ENCODE results near the gene MAN1A1. TPM values are rescaled to one million over a fixed set of nuclear protein-coding genes. Genes with fewer than 3 reads are reported as not detected.

MAN1A1 gene
- polyA plus RNA-seq, 1 donor from 2014 or later, result 4.6 TPM

DNA sequence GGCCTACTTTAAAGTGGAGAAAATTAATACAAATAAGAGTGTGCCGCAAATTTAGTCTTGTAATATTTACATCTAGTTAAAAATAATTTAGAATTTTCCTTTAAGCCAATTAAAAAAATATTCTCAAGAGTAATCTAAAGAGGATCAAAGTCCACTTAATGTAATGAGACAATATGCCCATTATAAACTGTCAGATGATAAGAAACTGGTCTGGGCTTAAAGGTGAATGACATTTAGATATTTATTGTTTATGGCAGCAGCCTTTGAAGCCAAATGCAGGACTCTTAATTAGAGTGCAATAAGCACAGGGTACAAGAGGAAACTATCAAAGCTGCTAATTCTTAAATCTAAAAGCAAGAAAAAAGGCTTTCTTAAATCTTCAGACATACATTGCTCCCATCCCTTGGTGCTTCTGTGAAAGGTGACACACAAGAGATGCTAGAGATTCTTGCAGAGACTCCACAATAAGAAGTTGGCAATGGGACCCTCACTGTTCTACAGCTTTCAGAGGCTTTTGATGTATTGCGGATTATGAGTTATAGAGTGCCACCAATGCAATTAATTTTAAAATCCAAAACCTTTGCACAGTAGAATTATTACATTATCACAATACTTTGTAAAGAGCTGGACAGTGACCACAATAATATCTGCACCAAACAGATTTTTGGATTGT lies 116.1 kb downstream of the MAN1A1 start:
- no peaks in the 10 kb centered on the region for H3K27me3 ChIP-seq (ENCODE audit: insufficient read depth, low read depth, low read length)
- no peak overlapping the region for H3K4me3 ChIP-seq (ENCODE audit: low read length)
- no peaks in the 10 kb centered on the region for H3K9me3 ChIP-seq (ENCODE audit: low read length)
- TF ChIP-seq POLR2AphosphoS5 (IDR thresholded peaks at IDR 0.05) (no peak), EZH2 (IDR thresholded peaks at IDR 0.05; ENCODE audit: borderline replicate concordance, insufficient read depth, low read length, poor library complexity, severe bottlenecking) (no peak), TAF1 (IDR thresholded peaks at IDR 0.05; ENCODE audit: low read depth) (no peak), EP300 (conservative IDR thresholded peaks at IDR 0.05; ENCODE audit: poor library complexity, severe bottlenecking) (no peak), MXI1 (conservative IDR thresholded peaks at IDR 0.05; ENCODE audit: poor library complexity, severe bottlenecking) (no peak), SMC3 (conservative IDR thresholded peaks at IDR 0.05; ENCODE audit: poor library complexity) (no peak), RAD21 (conservative IDR thresholded peaks at IDR 0.05) (no peak)
- TF ChIP-seq, protein P1, sequence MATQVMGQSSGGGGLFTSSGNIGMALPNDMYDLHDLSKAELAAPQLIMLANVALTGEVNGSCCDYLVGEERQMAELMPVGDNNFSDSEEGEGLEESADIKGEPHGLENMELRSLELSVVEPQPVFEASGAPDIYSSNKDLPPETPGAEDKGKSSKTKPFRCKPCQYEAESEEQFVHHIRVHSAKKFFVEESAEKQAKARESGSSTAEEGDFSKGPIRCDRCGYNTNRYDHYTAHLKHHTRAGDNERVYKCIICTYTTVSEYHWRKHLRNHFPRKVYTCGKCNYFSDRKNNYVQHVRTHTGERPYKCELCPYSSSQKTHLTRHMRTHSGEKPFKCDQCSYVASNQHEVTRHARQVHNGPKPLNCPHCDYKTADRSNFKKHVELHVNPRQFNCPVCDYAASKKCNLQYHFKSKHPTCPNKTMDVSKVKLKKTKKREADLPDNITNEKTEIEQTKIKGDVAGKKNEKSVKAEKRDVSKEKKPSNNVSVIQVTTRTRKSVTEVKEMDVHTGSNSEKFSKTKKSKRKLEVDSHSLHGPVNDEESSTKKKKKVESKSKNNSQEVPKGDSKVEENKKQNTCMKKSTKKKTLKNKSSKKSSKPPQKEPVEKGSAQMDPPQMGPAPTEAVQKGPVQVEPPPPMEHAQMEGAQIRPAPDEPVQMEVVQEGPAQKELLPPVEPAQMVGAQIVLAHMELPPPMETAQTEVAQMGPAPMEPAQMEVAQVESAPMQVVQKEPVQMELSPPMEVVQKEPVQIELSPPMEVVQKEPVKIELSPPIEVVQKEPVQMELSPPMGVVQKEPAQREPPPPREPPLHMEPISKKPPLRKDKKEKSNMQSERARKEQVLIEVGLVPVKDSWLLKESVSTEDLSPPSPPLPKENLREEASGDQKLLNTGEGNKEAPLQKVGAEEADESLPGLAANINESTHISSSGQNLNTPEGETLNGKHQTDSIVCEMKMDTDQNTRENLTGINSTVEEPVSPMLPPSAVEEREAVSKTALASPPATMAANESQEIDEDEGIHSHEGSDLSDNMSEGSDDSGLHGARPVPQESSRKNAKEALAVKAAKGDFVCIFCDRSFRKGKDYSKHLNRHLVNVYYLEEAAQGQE (IDR thresholded peaks at IDR 0.05; ENCODE audit: borderline replicate concordance), result no peak
- TF ChIP-seq, protein P2, sequence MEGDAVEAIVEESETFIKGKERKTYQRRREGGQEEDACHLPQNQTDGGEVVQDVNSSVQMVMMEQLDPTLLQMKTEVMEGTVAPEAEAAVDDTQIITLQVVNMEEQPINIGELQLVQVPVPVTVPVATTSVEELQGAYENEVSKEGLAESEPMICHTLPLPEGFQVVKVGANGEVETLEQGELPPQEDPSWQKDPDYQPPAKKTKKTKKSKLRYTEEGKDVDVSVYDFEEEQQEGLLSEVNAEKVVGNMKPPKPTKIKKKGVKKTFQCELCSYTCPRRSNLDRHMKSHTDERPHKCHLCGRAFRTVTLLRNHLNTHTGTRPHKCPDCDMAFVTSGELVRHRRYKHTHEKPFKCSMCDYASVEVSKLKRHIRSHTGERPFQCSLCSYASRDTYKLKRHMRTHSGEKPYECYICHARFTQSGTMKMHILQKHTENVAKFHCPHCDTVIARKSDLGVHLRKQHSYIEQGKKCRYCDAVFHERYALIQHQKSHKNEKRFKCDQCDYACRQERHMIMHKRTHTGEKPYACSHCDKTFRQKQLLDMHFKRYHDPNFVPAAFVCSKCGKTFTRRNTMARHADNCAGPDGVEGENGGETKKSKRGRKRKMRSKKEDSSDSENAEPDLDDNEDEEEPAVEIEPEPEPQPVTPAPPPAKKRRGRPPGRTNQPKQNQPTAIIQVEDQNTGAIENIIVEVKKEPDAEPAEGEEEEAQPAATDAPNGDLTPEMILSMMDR (IDR thresholded peaks at IDR 0.05; ENCODE audit: poor library complexity, severe bottlenecking), result no peak
- H3K27ac ChIP-seq (ENCODE audit: low read length), result no peak overlapping the region
- no peaks in the 10 kb centered on the region for H4K20me1 ChIP-seq (ENCODE audit: insufficient read depth)
- no peak overlapping the region for H3K4me2 ChIP-seq (ENCODE audit: low read length)
- no peak overlapping the region for H2AFZ ChIP-seq (ENCODE audit: low read depth, low read length)
- no peaks in the 10 kb centered on the region for H3K79me2 ChIP-seq (replicated peaks; ENCODE audit: insufficient read depth, low read length)
- H3F3A ChIP-seq (ENCODE audit: insufficient read depth, low read length, poor library complexity, severe bottlenecking), result no peaks in the 10 kb centered on the region
- no peaks in the 10 kb centered on the region for H3K36me3 ChIP-seq (ENCODE audit: insufficient read depth, low read length)
- no peak overlapping the region for H3K9ac ChIP-seq (ENCODE audit: low read length)
- H3K9me2 ChIP-seq (ENCODE audit: insufficient read depth, low read length), result no peaks in the 10 kb centered on the region

DNA sequence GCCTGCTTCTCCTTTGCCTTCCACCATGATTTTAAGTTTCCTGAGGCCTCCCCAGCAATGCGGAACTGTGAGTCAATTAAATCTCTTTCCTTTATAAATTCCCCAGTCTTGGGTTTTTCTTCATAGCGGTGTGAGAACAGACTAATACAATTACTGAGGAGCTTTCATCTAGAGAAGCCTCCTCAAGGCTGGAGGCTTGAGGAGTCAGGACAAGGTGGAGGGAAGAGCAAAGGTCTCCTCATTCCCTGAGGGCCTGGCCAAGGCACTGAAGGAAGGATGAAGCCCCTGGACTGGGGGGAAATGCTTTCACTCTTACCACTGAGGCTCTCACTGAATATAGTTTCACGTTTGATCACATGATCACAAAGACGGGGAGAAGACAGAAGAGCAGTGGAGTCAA lies 118.2 kb downstream of the MAN1A1 start:
- Histone ChIP-seq H3K4me3 (ENCODE audit: low read length) (no peak overlapping the region), H4K20me1 (ENCODE audit: insufficient read depth) (no peaks in the 10 kb centered on the region), H2AFZ (ENCODE audit: low read depth, low read length) (no peak overlapping the region), H3K4me2 (ENCODE audit: low read length) (no peak overlapping the region), H3F3A (ENCODE audit: insufficient read depth, low read length, poor library complexity, severe bottlenecking) (no peaks in the 10 kb centered on the region), H3K36me3 (ENCODE audit: insufficient read depth, low read length) (no peaks in the 10 kb centered on the region), H3K27me3 (ENCODE audit: insufficient read depth, low read depth, low read length) (no peaks in the 10 kb centered on the region), H3K9ac (ENCODE audit: low read length) (no peak overlapping the region), H3K27ac (ENCODE audit: low read length) (no peak overlapping the region), H3K79me2 (replicated peaks; ENCODE audit: insufficient read depth, low read length) (no peaks in the 10 kb centered on the region), H3K9me3 (ENCODE audit: low read length) (no peaks in the 10 kb centered on the region), H3K9me2 (ENCODE audit: insufficient read depth, low read length) (no peaks in the 10 kb centered on the region)
- TF ChIP-seq, protein P2 (IDR thresholded peaks at IDR 0.05; ENCODE audit: poor library complexity, severe bottlenecking), result no peak
- TF ChIP-seq EP300 (conservative IDR thresholded peaks at IDR 0.05; ENCODE audit: poor library complexity, severe bottlenecking) (no peak), MXI1 (conservative IDR thresholded peaks at IDR 0.05; ENCODE audit: poor library complexity, severe bottlenecking) (no peak), SMC3 (conservative IDR thresholded peaks at IDR 0.05; ENCODE audit: poor library complexity) (no peak), RAD21 (conservative IDR thresholded peaks at IDR 0.05) (no peak), EZH2 (IDR thresholded peaks at IDR 0.05; ENCODE audit: borderline replicate concordance, insufficient read depth, low read length, poor library complexity, severe bottlenecking) (no peak), TAF1 (IDR thresholded peaks at IDR 0.05; ENCODE audit: low read depth) (no peak), POLR2AphosphoS5 (IDR thresholded peaks at IDR 0.05) (no peak)
- TF ChIP-seq, protein P1 (IDR thresholded peaks at IDR 0.05; ENCODE audit: borderline replicate concordance), result no peak

Measured in neural cell (in vitro differentiated cells).